Transverse colon (tissue), 4 donors: Measurements from ENCODE around the gene PIK3CG. TPM values are rescaled to one million over a fixed set of nuclear protein-coding genes. Genes with fewer than 3 reads are reported as not detected.
"Not testable (repeated sequence)": the region's sequence is repeated elsewhere in the genome, so short reads cannot be mapped to it uniquely, and the experiment has no call there.

Source experiments
- DNase-seq: peaks from one replicate; pipeline ENCODE4 v3.0.0-alpha.2; 2019
- H3K27ac ChIP-seq, 4 donors: fragments of 200-600 bp; sonication (generic); 2 replicates each; pipeline ENCODE4 v1.5.1; 2016 to 2018; ENCODE audit warnings: inconsistent platforms in 4 of 4
- H3K27me3 ChIP-seq: fragments of 200-600 bp; sonication (generic); 2 replicates; pipeline ENCODE4 v1.5.1; 2017; ENCODE audit warnings: inconsistent platforms
- H3K36me3 ChIP-seq, 4 donors: fragments of 200-600 bp; sonication (generic); 2 replicates each; pipeline ENCODE4 v1.5.1; 2017 to 2019; ENCODE audit warnings: inconsistent platforms in 4 of 4
- H3K4me1 ChIP-seq, 4 donors: fragments of 200-600 bp; sonication (generic); 2 replicates each; pipeline ENCODE4 v1.5.1; 2017 to 2020; ENCODE audit warnings: inconsistent platforms in 4 of 4
- H3K4me3 ChIP-seq, 4 donors: fragments of 200-600 bp; sonication (generic); 1 replicate in 1 of 4; 2 replicates in 3 of 4; pipeline versions ENCODE4 v1.5.1 to v1.6.1; 2017 to 2019; ENCODE audit warnings: inconsistent platforms in 4 of 4
- H3K9me3 ChIP-seq, 2 donors: fragments of 200-600 bp; sonication (generic); 2 replicates each; pipeline ENCODE4 v1.5.1; 2017 to 2019; ENCODE audit warnings: inconsistent platforms in 2 of 2
- CTCF ChIP-seq, 5 experiments: fragments of 200-600 bp in 3 of 5; fragments of 450-650 bp in 2 of 5; sonication (generic) in 3 of 5; IDR thresholded peaks; 1 replicate in 2 of 5; 2 replicates in 3 of 5; pipeline ENCODE4 v1.5.1; 2016 to 2017; ENCODE audit warnings: antibody characterized with exemption in 5 of 5, inconsistent platforms in 3 of 5, mild to moderate bottlenecking in 2 of 5, moderate library complexity in 1 of 5
- EP300 ChIP-seq: sonication (generic); formaldehyde crosslinking; IDR thresholded peaks from one replicate; pipeline ENCODE4 v1.6.1; 2017; ENCODE audit warnings: antibody characterized with exemption, low read depth
- POLR2A ChIP-seq: fragments of 450-650 bp; IDR thresholded peaks from one replicate; pipeline ENCODE4 v1.6.1; 2016; ENCODE audit warnings: antibody characterized with exemption, mild to moderate bottlenecking, moderate library complexity
- POLR2AphosphoS5 ChIP-seq, 3 donors: sonication (generic); formaldehyde crosslinking; IDR thresholded peaks; one replicate each; pipeline ENCODE4 v1.6.1; 2016; ENCODE audit warnings: antibody characterized with exemption in 3 of 3
- WGBS, 2 donors: methylation state at CpG; one replicate each; pipeline ENCODE4 v1.1.5; 2018; ENCODE audit warnings: low coverage in 1 of 2; 5-methylcytosine and 5-hydroxymethylcytosine counted together
- in situ Hi-C, 4 donors: fragments of 200-750 bp; cut with MboI; loops; one replicate each; pipeline versions ENCODE4 v1.15.0 to v1.15.1; 2017; ENCODE audit warnings: low sequenced_read_pairs in 3 of 4, low pct_ligation_motif_present in 1 of 4, low pct_unique_long_range_greater_than_20kb in 1 of 4
- intact Hi-C: fragments of 100-400 bp; cut with DNase I; formaldehyde crosslinking; loops from one replicate; pipeline ENCODE4 v1.15.1; 2023; ENCODE audit warnings: low total_unique reads
- total RNA-seq, 4 donors: library from RNA; depleted of rRNA; stranded (reverse); fragments of >200 nt; gene quantifications; one replicate each; pipeline ENCODE4 v1.1.0, GENCODE V29; 2016

Gene PIK3CG
- total RNA-seq, 4 donors from 2014 or later, result 0.60 to 13.1 (median 9.8) TPM

- no peaks in the 10 kb centered on the region for H3K27me3 ChIP-seq
- H3K27ac ChIP-seq, result no peak overlapping the region
- no peaks in the 10 kb centered on the region for H3K9me3 ChIP-seq
- no peaks in the 10 kb centered on the region for H3K4me1 ChIP-seq
- WGBS, 2 donors, result 82 to 97% methylated on average over 3 of the region's 3 CpGs
- no peaks in the 10 kb centered on the region for H3K36me3 ChIP-seq
- no peak overlapping the region for H3K4me3 ChIP-seq
- no peak for TF ChIP-seq EP300
- TF ChIP-seq CTCF (IDR thresholded peaks at IDR 0.05), result no peak
- no peak for TF ChIP-seq POLR2A
- TF ChIP-seq POLR2AphosphoS5 (IDR thresholded peaks at IDR 0.05), result no peak
- in situ Hi-C loops (no loop called here), intact Hi-C loops (no loop called here)
- no peak for DNase-seq
These were observed 31.1 kb downstream of the PIK3CG start for GRCh38 chr7:106896231-106896630.

GRCh38 chr7:106897553-106897952 is 32.5 kb downstream of the PIK3CG start:
- WGBS, 2 donors, result 91 to 97% methylated on average over 3 of the region's 3 CpGs
- H3K27ac ChIP-seq, H3K4me3 ChIP-seq, H3K4me1 ChIP-seq, H3K9me3 ChIP-seq, H3K27me3 ChIP-seq, intact Hi-C loops, in situ Hi-C loops, H3K36me3 ChIP-seq, DNase-seq: not testable (repeated sequence)

- DNase-seq, H3K27me3 ChIP-seq, in situ Hi-C loops, intact Hi-C loops, H3K9me3 ChIP-seq, H3K4me3 ChIP-seq, H3K27ac ChIP-seq, H3K36me3 ChIP-seq, H3K4me1 ChIP-seq: not testable (repeated sequence)
- WGBS, 2 donors, result 85 to 96% methylated on average over 2 of the region's 2 CpGs
These were observed 33.9 kb downstream of the PIK3CG start for GRCh38 chr7:106898967-106899366.

GRCh38 chr7:106901828-106902441 is 36.9 kb downstream of the PIK3CG start:
- WGBS, 2 donors, result 84% methylated on average over 4 of the region's 4 CpGs; no CpG with 5 or more reads in 1 of the 2 donors
- H3K27me3 ChIP-seq, result no peaks in the 10 kb centered on the region
- in situ Hi-C loops, result no loop called here
- no peaks in the 10 kb centered on the region for H3K36me3 ChIP-seq
- intact Hi-C loops, result no loop called here
- H3K4me1 ChIP-seq, result no peaks in the 10 kb centered on the region
- no peak overlapping the region for H3K27ac ChIP-seq
- no peak overlapping the region for H3K4me3 ChIP-seq
- no peak for DNase-seq
- no peaks in the 10 kb centered on the region for H3K9me3 ChIP-seq
- TF ChIP-seq POLR2AphosphoS5 (IDR thresholded peaks at IDR 0.05) (no peak), CTCF (IDR thresholded peaks at IDR 0.05) (no peak), POLR2A (no peak)

- Histone ChIP-seq H3K9me3 (no peaks in the 10 kb centered on the region), H3K4me1 (no peaks in the 10 kb centered on the region), H3K27ac (no peak overlapping the region), H3K27me3 (no peaks in the 10 kb centered on the region), H3K36me3 (no peaks in the 10 kb centered on the region), H3K4me3 (no peak overlapping the region)
- WGBS, 2 donors, result 46 to 62% methylated on average over 3 of the region's 3 CpGs
- in situ Hi-C loops, result no loop called here
- intact Hi-C loops, result no loop called here
- DNase-seq, result no peak
- TF ChIP-seq POLR2AphosphoS5 (IDR thresholded peaks at IDR 0.05) (no peak), EP300 (no peak), CTCF (IDR thresholded peaks at IDR 0.05) (no peak), POLR2A (no peak)
These were observed 40.7 kb downstream of the PIK3CG start for GRCh38 chr7:106905734-106906133.
